Stimulated activated CD4-positive, alpha-beta T cell treated with anti-CD3 and anti-CD28 coated beads, Interleukin-1b, Interleukin-23, amount 100 ng/mL, for 24 hours (primary cell): ENCODE results near the gene ATP8B3.

Experiments used
- DNase-seq, 4 experiments: peaks; one replicate each; pipeline ENCODE4 v3.0.0-alpha.2; 2020; ENCODE audit warnings: low read depth in 4 of 4, low spot score in 1 of 4

The ATP8B3 gene

GRCh38 chr19:1851654-1852580, 39.8 kb upstream of the ATP8B3 start:
- DNase-seq = peak in 1 of 4 experiments; percentile 45

- DNase-seq = no peak
Observed at GRCh38 chr19:1850809-1851653, 39.0 kb upstream of the ATP8B3 start.

- DNase-seq = no peak
Observed at GRCh38 chr19:1849886-1850398, 37.9 kb upstream of the ATP8B3 start.

DNA sequence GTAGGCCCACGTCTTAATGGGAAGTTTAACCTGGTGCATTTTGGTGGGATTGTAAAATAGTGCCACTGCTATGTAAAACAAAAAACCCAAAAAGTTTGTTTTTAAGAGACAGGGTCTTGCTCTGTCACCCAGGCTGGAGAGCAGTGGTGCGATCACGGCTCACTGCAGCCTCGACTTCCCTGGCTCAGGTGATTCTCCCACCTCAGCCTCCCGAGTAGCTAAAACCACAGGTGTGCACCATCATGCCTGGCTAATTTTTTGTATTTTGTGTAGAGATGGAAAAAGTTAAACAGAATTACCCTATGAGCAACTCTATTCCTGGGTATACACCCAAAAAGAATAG, 37.0 kb upstream of the ATP8B3 start:
- DNase-seq = no peak

GRCh38 chr19:1848399-1849131, 36.5 kb upstream of the ATP8B3 start, which contains the start of gene REXO1:
Gene REXO1, minus strand, starts transcription at chr19:1848483. Its CDS starts 125 bp downstream, at chr19:1848358.
- peak; percentile 96 to 99 (median 97) for DNase-seq

DNA sequence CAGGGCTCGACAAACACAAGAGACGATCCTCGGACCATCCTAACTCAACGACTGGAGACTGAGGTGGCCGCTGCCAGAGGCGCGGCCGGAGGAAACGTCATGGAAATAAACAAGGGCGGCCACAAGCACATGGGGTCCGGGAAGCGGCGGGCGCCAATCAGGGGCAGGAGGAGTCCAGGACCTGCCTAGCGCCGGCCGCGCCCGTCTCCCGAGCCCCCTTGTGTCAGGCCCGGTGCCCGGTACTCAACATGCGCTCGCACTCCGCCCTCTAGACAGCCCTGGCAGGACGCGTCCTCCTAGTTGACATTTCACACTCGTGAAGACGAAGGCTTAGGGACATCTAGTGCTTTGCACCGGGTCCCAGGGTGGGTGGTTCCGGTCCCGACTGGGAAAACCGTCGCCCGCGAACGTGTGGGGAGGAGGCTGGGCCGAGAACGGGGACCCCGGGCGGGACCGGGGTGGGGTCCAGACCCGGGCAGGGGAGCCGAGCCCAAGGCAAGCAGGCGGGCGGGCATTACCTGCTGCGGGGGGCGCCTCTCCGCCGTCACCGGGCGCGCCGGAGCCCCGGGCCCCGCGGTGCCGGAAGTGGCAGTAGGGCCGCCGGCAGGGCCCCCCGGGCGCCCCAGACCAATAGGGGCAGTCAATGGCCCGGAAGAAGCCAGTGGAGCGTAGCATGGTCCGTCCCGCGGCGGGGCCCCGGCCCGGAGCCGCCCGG, 35.8 kb upstream of the ATP8B3 start:
- DNase-seq = no peak

- no peak for DNase-seq
Observed at GRCh38 chr19:1847348-1847683, 35.2 kb upstream of the ATP8B3 start.

DNA sequence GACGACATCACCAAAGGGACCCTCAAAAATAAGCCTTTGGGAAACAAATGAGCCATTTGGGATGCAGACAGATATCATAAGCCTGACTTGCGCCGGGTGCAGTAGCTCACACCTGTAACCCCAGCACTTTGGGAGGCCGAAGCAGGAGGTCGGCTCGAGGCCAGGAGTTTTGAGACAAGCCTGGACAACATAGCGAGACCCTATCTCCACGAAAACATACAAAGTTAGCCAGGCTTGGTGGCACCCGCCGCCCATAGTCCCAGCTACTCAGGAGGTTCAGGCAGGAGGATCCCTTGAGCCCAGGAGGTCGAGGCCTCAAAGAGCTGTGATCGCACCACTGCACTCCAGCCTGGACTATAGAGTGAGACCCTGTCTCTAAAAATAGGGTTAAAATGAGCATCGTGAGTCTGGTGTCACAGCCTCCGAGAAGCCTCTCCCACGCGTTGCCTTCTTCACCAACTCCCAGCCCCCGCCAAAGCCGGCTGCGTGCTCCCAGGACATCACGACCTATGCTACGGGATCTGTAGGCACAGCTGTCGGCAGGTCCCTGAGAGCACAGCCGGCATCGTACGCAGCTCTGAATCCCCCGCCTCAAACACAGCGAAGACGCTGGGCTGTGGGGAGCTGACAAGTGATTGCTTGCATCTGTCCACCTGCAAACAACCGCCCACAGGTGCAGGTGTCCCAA, 34.6 kb upstream of the ATP8B3 start:
- DNase-seq = no peak

GRCh38 chr19:1845642-1846041, 33.6 kb upstream of the ATP8B3 start:
- DNase-seq = no peak

DNA sequence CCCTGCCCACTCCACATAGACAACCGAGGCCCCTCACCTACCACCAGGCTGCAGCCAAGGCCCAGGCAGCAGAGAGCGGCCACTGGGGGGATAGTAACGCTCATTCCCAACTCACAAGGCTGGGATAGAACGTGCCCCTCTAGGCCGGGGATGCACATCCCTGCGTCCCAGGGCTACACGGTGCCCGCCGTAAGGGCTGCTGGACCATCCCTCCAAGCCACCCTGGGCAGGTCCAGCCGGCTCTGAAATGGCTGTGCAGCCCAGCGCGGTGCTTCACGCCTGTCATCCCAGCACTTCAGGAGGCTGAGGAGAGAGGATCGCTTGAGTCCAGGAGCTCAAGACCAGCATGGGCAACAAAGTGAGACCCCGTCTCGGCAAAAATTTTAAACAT, 33.0 kb upstream of the ATP8B3 start:
- DNase-seq = no peak

DNA sequence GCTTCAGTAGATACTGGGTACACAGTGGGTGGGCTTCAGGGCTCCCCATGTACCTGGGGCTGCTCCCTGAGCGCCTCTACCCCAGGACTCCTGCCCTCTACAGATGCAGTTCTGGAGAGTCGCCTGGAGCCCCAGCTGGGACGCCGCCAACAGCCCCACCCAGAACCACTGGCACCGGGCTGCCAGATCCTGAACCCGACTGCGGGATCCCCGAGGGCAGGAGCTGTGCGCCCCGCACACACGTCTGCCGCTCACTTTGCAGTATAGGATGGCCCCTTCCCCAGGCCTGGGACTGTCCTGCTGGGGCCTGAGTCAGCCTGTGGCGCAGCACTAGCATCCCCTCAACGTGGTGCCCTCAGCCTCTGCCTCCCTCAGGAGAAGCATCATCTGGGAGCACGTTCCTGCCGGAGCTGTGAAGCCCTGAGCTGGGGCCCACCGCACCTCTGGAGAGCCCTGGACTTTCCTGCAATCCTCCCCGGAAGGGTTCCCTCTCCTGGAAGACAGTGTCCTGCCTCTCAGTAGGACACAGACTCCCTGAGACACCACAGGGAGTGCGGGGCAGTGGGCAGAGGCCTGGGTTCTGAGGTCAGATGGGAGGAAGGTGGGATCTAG, 32.5 kb upstream of the ATP8B3 start:
- DNase-seq = no peak

DNA sequence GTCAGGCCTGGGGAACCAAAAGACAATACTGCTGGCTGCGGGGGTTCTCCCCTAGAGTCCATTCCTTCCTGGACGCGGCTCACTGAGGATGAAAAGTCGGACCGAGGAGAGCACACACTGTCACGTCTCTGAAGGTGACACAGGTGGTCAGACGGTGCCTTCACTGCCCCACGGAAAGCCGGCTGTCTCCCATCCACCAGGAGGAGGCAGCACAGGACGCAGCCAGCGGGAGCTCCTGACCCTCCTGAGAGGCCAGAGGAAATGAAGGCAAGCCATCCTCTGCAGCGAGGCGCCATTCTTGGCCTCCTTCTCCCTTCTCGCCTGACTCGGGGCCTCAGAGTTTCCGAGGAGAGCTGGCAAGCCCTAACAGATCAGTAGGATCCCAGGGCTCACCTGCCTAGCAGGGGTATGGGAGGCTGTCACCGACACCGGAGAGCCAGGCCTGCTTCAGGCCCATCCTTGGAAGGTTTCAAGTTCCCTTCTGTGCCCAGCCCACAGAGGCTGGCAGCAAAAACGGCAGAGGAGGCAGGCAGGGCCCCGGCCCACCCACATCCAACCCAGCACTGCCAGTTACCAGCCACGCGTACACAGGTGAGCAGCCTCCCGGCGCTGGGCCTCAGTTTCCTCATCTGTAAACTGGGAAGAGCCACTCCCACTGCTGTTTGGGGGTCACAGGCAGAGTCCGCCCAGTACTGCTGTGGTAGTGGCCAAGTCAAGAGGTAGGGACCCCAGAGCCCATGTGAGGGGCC, 31.7 kb upstream of the ATP8B3 start:
- no peak for DNase-seq

GRCh38 chr19:1843116-1843515, 31.0 kb upstream of the ATP8B3 start:
- DNase-seq = no peak

DNA sequence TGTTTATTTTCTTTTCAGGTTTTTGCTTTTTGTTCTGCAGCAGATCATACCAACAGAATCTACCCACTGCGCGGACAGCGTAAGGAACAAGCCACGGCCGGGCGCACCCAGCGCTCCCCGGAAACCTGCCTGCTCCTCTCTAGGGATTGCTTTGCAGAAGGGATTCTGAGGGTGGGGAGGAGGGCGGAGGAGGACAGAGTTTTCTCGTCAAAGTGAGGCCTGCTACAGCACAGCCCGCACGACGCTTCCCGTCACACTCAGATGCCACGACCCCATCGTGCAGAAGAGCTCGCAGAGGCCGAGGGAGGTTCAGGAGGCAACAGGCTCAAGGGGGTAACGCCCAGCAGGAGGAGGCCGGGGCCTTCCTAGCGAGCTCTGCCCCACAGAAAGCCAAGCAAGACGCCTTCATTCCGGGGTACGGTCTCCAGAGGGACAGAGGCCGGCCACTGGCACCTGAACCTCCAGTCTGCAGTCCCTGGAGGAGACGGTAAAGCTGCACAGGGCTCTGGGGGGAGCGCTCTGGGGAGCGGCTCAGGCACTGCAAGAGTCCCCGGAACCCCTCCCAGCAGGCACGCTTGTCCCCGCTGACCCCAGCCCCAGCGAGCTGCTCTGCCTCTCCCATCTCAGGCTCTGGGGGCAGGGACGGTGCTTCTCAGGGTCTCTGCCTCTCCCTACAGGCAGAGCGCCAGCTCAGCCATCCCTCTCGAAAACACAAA, 29.3 kb upstream of the ATP8B3 start:
- no peak for DNase-seq

DNA sequence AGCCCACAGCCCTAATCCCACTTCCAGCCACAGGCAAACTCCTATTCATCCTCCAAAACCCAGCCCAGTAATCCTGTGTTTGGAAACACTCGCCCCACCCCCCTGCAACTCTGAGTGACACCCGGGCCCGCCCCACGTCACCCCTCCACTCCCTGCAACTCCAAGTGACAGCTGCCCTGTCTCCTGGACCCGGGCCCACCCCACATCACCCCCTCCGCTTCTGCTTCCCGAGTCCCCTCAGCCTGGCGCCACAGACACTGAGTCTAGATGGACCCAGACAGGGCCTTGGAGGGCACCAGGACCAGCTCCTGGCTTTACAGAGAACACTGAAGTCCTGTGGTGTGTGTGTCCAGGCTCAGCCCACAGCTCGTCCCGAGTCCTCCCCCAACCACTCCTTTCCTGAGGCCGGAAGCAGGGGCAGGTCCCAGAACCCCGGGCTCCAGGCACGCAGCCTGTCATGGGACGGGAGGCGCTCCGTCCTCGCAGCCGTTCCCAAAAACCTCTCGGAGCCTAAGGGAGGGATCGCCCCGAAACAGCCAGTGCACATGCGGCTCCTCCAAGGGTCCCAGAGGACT, 28.6 kb upstream of the ATP8B3 start:
- no peak for DNase-seq

DNA sequence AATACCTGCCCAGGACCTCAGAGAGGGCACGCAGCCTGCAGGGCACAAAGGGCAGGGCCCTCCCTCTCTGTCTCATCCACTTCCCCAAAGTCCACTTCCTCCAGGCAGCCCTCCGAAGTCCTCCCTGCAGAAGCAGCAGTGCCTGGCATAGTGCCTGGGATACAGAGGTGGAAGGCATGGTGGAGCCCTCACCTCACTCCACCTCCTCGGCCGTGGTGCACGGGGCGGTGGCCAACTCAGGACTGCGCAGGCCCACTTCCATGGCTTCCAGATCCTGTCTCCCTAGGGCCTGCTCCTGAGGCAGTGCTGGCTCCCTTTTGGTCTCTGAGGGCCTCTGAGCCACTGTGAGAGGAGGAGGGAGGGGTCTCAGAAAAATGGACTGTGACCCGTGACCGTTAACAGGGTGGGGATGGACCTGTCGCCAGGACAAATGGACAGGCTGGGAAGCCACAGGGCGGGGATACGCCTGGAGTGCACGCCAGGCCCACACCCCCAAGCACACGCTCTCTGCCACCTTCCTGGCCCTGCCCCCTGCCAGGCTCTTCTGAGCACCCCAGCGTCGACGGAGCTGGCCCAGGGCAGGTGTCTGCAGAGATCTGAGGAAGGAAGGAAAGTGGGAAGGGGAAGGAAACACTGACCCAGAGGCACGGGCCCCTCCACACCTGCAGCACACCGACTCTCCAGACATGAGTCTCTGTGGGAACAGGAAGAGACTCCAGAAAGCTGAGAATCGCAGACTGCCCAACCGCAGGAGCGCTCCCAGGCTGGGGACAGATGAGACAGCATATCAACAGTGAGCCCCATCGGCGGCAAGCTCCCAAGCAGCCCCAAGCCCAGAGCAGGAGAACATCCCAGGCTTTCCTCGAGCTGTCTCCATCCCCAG, 27.8 kb upstream of the ATP8B3 start:
- no peak for DNase-seq

DNA sequence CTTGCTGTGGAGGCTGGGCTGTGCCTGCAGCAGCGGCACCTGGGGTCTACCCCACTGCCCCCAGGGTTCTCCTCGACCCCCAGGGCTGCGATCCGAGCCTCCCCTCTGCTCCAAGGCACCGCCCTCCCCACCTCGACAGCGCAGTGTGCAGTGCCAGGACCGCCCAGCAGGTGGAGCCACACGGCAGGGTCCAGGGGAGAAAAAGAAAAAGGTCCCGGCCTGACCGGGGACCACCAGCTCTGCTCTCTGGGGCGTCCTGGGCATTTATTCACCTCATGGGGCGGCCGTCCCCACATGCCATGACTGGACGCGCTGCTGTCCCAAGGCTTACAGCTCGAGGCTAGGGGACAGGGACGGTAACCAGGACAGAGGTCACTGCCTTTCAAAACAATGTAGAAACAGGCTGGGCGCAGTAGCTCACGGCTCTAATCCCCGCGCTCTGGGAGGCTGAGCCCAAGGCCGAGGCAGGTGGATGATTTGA, 25.6 kb upstream of the ATP8B3 start:
- DNase-seq = peak in 3 of 4 experiments; percentile 39 to 50 (median 46)
